Measurements from ENCODE around the gene S100A11.

DNA sequence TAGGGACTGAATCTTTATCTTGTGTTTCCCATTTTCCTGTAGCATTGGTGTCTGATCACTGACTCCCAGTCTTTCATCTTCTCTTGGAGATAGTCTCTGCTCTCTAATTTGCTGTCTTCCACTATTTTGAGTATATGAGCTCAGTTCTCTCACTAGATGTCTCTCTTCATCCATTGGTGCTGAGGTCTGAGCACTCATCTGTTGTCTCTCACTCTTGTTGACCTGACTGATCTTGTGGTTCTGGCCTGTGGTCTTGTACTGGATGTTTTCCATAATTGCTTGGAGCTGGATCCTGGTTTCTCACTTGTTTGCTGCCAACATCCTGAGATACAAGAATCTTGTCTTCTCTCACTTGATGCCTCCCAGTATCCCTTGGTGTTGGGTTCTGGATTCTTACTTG, 25.1 kb upstream of the S100A11 start:
- TF ChIP-seq ESRRA (CRISPR knock-in tag; IDR thresholded peaks at IDR 0.05; ENCODE audit: borderline replicate concordance) (no peak), IRF2 (CRISPR knock-in tag; IDR thresholded peaks at IDR 0.05; ENCODE audit: borderline replicate concordance, low read depth) (no peak), CTCF (IDR thresholded peaks at IDR 0.05) (no peak), ZNF317 (CRISPR knock-in tag; IDR thresholded peaks at IDR 0.05; ENCODE audit: borderline replicate concordance, low read depth) (no peak), TCF7 (CRISPR knock-in tag; IDR thresholded peaks at IDR 0.05; ENCODE audit: low read depth) (no peak)
